ENCODE measurements around the gene ELAVL1.
A peak's percentile ranks its signal among the peaks of the same experiment; 100 is the strongest.

Gene ELAVL1

GRCh38 chr19:7916955-7917266 is 88.5 kb downstream of the ELAVL1 start:
- no peak for DNase-seq (ENCODE audit: low spot score)
- in situ Hi-C loops (cut with MboI; ENCODE audit: low pct_unique_long_range_greater_than_20kb, low sequenced_read_pairs, unreplicated experiment), result no loop called here
- TF ChIP-seq, protein P1, sequence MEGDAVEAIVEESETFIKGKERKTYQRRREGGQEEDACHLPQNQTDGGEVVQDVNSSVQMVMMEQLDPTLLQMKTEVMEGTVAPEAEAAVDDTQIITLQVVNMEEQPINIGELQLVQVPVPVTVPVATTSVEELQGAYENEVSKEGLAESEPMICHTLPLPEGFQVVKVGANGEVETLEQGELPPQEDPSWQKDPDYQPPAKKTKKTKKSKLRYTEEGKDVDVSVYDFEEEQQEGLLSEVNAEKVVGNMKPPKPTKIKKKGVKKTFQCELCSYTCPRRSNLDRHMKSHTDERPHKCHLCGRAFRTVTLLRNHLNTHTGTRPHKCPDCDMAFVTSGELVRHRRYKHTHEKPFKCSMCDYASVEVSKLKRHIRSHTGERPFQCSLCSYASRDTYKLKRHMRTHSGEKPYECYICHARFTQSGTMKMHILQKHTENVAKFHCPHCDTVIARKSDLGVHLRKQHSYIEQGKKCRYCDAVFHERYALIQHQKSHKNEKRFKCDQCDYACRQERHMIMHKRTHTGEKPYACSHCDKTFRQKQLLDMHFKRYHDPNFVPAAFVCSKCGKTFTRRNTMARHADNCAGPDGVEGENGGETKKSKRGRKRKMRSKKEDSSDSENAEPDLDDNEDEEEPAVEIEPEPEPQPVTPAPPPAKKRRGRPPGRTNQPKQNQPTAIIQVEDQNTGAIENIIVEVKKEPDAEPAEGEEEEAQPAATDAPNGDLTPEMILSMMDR (IDR thresholded peaks at IDR 0.05; ENCODE audit: extremely low read depth, insufficient read depth, missing control alignments), result no peak

DNA sequence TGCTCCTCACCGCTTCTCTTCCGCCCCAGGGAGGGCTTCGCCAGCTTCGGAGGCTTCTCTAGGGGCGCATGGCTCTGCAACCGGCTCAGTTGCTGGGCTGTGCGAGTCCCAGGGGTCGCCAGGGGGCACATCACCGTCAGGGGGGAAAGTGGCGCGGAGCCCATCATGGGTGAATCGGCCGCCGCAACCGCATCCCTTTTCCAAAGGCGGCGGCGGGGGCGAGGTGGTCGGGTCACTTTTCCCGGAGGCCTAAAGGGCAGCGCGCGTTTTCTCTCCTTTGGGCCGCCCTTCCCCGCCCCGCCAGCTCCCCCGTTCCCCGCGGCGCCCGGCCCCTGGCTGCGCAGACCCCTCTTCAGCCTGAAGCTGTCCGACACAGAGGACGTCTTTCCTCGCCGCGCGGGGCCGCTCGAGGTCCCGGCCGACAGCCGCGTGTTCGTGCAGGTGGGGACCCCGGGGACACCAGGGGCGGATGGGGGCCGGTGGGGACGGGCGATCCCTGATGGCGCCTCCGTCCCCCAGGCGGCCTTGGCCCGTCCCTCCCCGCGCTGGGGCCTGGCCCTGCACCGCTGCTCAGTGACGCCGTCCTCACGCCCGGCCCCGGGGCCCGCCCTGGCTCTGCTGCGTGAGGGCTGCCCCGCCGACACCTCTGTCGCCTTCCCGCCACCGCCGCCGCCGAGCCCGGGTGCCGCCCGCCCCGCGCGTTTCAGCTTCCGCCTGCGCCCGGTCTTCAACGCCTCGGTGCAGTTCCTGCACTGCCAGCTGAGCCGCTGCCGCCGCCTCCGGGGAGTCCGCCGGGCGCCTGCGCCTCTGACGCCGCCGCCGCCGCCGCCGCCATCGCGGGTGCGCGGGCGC is 89.1 kb downstream of the ELAVL1 start:
- in situ Hi-C loops (cut with MboI; ENCODE audit: low pct_unique_long_range_greater_than_20kb, low sequenced_read_pairs, unreplicated experiment), result no loop called here
- TF ChIP-seq, protein P1 (IDR thresholded peaks at IDR 0.05; ENCODE audit: extremely low read depth, insufficient read depth, missing control alignments), result no peak
- peak; percentile 75 for DNase-seq (ENCODE audit: low spot score)

DNA sequence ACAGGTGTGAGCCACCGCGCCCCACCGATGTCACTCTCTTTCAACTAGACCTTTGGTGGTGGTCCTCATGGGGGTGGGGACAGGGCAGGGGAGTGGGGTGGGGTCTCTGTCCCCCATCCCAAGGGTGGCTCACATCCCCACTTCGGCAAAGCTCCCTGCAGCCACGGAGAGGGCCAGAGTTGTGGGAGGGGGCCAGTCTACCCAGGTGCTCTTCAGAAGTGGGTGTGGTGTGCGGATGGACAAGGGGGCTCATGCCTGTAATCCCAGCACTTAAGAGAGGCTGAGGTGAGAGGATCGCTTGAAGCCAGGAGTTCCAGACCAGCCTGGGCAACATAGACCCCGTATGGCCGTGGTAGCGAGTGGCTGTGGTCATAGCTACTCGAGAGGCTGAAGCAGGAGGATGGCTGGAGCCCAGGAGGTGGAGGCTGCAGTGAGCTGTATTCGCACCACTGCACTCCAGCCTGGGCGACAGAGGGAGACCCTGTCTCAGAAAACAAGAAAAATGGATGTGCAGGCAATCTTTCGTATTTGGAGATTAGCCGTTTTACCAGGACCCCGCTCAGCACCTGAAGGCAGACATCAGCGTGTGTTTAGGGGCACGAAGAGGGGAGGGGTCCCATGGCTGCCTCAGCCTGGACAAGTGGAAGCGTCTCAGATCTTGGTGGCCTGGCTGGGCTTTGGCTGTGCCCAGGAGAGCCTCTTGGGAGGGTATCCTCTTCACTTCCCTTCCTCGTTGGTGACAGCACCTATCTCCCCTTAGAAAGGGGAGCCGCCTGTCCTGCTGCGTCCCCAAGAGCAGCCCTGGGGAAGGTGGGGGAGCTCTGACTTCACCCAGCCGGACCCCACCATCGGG is 90.0 kb downstream of the ELAVL1 start:
- in situ Hi-C loops (cut with MboI; ENCODE audit: low pct_unique_long_range_greater_than_20kb, low sequenced_read_pairs, unreplicated experiment), result no loop called here
- DNase-seq (ENCODE audit: low spot score), result no peak

DNA sequence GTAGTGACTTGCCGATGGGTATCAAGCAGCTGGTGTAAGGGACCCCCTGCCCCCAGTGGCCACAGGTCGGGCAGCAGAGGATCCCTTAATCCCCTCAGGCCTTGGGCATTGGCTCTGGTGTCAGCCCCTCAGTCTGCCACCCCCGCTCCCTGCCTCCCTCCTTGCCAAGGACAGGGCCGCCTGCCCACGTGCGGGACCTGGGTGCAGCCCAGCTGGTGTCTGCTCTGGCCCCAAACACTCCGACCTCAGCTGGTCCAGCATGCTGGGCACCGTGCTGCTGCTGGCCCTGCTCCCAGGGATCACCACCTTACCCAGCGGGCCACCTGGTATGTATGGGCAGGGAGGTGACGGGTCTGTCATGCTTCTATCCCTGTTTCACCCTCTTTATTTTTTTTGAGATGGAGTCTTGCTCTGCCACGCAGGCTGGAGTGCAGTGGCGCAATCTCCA is 90.8 kb downstream of the ELAVL1 start, which contains the start of gene TGFBR3L:
Gene TGFBR3L (plus strand): TSS at position 233 of the 448 bp plus-strand sequence.
- TF ChIP-seq, protein P1 (IDR thresholded peaks at IDR 0.05; ENCODE audit: extremely low read depth, insufficient read depth, missing control alignments), result no peak
- in situ Hi-C loops (cut with MboI; ENCODE audit: low pct_unique_long_range_greater_than_20kb, low sequenced_read_pairs, unreplicated experiment), result no loop called here
- no peak for DNase-seq (ENCODE audit: low spot score)

More for the DNA sequence above, 90.0 kb downstream of the ELAVL1 start:
- TF ChIP-seq, protein P1 (IDR thresholded peaks at IDR 0.05; ENCODE audit: extremely low read depth, insufficient read depth, missing control alignments), result no peak

DNA sequence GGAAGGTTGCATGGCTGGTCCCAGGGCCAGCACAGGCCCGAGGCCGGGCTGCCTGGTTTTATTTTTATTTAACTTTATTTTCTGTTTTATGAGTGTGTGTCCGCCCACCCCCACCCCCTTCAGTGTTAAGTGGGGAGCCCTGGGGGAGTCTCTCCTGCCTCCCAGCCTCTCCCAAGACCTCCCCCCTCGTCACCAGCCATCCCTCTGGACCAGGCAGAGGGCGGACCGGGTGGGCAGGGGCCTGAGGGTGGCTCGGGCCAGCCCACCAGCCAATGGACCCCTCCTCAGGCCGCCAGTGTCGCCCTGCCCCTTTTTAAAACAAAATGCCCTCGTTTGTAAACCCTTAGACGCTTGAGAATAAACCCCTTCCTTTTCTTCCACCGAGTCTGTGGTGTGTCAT is 91.3 kb downstream of the ELAVL1 start:
- TF ChIP-seq, protein P1 (IDR thresholded peaks at IDR 0.05; ENCODE audit: extremely low read depth, insufficient read depth, missing control alignments), result no peak
- in situ Hi-C loops (cut with MboI; ENCODE audit: low pct_unique_long_range_greater_than_20kb, low sequenced_read_pairs, unreplicated experiment), result no loop called here
- DNase-seq (ENCODE audit: low spot score), result no peak

DNA sequence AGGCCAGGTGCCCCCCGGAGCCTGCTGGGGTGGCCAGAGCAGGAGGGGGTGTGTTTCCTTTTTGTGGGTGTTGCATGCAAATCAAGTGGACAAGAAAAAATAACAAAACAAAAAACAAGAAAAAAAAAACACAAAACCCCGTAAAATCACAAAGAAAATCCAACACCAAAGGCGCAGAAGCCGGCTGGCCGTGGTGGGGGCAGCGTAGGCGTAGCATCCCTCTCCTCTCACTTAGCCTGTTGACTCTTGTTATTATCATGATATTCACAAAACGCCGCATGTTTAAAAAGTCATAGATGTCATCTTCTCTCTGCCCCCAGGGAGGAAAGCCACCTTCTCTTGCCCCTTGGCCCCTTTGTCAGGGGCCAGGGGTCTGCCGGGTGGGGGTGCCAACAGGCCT is 91.8 kb downstream of the ELAVL1 start:
- TF ChIP-seq, protein P1 (IDR thresholded peaks at IDR 0.05; ENCODE audit: extremely low read depth, insufficient read depth, missing control alignments), result no peak
- in situ Hi-C loops (cut with MboI; ENCODE audit: low pct_unique_long_range_greater_than_20kb, low sequenced_read_pairs, unreplicated experiment), result no loop called here
- DNase-seq (ENCODE audit: low spot score), result no peak

Measured in GM13977 (cell line).